ENCODE results near the gene TMEM190. TPM values are rescaled to one million over a fixed set of nuclear protein-coding genes. Genes with fewer than 3 reads are reported as not detected.
A peak's percentile ranks its signal among the peaks of the same experiment; 100 is the strongest.

The TMEM190 gene
- total and polyA plus RNA-seq, 9 of the 15 experiments (the other 6 are each of a cell fraction or from before 2014, with no cell fraction given), result not detected

DNA sequence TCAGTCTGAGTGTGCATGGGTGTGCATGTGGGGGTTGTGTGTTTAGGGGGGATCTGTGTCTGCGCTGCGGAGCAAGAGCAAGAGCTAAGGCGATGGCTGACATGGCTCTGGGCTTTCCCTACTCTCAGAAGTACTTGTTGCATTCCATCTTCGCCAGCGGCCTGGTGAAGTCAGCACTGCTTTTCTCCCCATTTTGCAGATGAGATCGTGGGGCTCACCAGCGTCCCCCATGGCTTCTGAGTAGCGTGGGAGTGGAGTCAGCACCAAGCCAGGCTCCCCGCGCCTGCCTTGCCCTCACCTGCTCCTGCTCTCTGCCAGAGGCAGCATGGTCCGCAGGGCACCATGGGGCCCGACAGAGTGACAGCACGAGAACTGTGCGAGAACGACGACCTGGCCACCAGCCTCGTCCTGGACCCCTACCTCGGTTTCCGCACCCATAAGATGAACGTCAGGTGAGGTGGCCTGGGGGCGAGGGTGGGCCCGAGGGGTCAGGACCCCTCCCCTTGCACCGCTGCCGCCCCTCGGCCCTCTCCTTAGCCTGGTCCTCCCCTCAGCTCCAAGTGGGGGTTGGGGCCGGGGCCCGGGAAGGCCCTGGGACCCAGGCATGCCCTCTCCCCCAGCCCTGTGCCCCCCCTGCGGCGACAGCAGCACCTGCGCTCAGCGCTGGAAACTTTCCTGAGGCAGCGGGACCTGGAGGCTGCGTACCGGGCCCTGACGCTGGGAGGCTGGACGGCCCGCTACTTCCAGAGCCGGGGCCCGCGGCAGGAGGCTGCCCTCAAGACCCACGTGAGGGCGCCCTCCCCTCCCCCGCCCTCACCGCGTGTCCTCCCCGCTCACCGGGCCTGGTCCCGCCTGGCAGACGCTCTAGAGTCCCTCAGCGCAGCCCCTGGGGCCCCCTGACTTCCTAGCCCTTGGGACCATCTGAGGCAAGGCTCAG is 34.8 kb upstream of the TMEM190 start (continued):
- no peak for TF ChIP-seq ZNF347 (CRISPR knock-in tag; IDR thresholded peaks at IDR 0.05; ENCODE audit: low read depth)
- TF ChIP-seq NR2C2 (CRISPR knock-in tag; IDR thresholded peaks at IDR 0.05), result no peak
- peak; percentile 20; the same call in 1 of the 2 replicates for TF ChIP-seq NR2C2 (tag; IDR thresholded peaks at IDR 0.05)
- TF ChIP-seq OTX1 (CRISPR knock-in tag; IDR thresholded peaks at IDR 0.05), result no peak
- TF ChIP-seq, protein P1, sequence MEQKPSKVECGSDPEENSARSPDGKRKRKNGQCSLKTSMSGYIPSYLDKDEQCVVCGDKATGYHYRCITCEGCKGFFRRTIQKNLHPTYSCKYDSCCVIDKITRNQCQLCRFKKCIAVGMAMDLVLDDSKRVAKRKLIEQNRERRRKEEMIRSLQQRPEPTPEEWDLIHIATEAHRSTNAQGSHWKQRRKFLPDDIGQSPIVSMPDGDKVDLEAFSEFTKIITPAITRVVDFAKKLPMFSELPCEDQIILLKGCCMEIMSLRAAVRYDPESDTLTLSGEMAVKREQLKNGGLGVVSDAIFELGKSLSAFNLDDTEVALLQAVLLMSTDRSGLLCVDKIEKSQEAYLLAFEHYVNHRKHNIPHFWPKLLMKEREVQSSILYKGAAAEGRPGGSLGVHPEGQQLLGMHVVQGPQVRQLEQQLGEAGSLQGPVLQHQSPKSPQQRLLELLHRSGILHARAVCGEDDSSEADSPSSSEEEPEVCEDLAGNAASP (IDR thresholded peaks at IDR 0.05), result no peak
- peak; percentile 23 for TF ChIP-seq FIP1L1 (IDR thresholded peaks at IDR 0.05; ENCODE audit: low read depth, low read length, poor library complexity, severe bottlenecking)
- TF ChIP-seq CEBPG (CRISPR knock-in tag; IDR thresholded peaks at IDR 0.05), result peak; percentile 9; the same call in 1 of the 2 replicates
- TF ChIP-seq CEBPG (tag; conservative IDR thresholded peaks at IDR 0.05 in 1 of 2, IDR thresholded peaks at IDR 0.05 in 1 of 2), result no peak
- TF ChIP-seq ZBTB7A (IDR thresholded peaks at IDR 0.05; ENCODE audit: borderline replicate concordance, control insufficient read depth, low read depth, low read length), result 0 out of 2 replicates have a peak, but pooled peaks have one; percentile 12
- TF ChIP-seq, protein P2, sequence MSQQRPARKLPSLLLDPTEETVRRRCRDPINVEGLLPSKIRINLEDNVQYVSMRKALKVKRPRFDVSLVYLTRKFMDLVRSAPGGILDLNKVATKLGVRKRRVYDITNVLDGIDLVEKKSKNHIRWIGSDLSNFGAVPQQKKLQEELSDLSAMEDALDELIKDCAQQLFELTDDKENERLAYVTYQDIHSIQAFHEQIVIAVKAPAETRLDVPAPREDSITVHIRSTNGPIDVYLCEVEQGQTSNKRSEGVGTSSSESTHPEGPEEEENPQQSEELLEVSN (IDR thresholded peaks at IDR 0.05; ENCODE audit: borderline replicate concordance in 1 of 2, extremely low read depth in 1 of 2, insufficient read depth in 1 of 2, insufficient read length in 1 of 2, low read depth in 1 of 2, low read length in 1 of 2, poor library complexity in 1 of 2, severe bottlenecking in 1 of 2), result peak in 1 of 2 experiments; percentile 58
- no peak for TF ChIP-seq ZNF586 (CRISPR knock-in tag; conservative IDR thresholded peaks at IDR 0.05)
- no peak for TF ChIP-seq ZNF583 (CRISPR knock-in tag; IDR thresholded peaks at IDR 0.05)
- TF ChIP-seq SUPT5H (IDR thresholded peaks at IDR 0.05), result 0 out of 2 replicates have a peak, but pooled peaks have one; percentile 9
- TF ChIP-seq LEF1 (IDR thresholded peaks at IDR 0.05), result no peak
- no peak for TF ChIP-seq BHLHE40 (IDR thresholded peaks at IDR 0.05; ENCODE audit: low read length)
- TF ChIP-seq FOXJ3 (CRISPR knock-in tag; IDR thresholded peaks at IDR 0.05), result no peak
- no peak for TF ChIP-seq NFIC (IDR thresholded peaks at IDR 0.05)
- no peak for TF ChIP-seq POLR2AphosphoS2 (IDR thresholded peaks at IDR 0.05; ENCODE audit: low read length)
- TF ChIP-seq, protein P3, sequence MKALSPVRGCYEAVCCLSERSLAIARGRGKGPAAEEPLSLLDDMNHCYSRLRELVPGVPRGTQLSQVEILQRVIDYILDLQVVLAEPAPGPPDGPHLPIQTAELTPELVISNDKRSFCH (CRISPR knock-in tag; IDR thresholded peaks at IDR 0.05), result no peak
- TF ChIP-seq, protein P3 (tag; IDR thresholded peaks at IDR 0.05), result no peak
- TF ChIP-seq, protein P4, sequence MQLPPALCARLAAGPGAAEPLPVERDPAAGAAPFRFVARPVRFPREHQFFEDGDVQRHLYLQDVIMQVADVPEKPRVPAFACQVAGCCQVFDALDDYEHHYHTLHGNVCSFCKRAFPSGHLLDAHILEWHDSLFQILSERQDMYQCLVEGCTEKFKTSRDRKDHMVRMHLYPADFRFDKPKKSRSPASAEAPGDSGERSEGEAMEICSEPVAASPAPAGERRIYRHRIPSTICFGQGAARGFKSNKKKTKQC (CRISPR knock-in tag; IDR thresholded peaks at IDR 0.05), result no peak
- no peak for TF ChIP-seq ZBTB17 (CRISPR knock-in tag; IDR thresholded peaks at IDR 0.05)
- peak; percentile 66 for TF ChIP-seq PCBP1 (IDR thresholded peaks at IDR 0.05; ENCODE audit: low read depth, low read length, poor library complexity, severe bottlenecking)

Measured in K562 (cell line).